HG03469 (cell line): ENCODE results near the gene PRR13.
"Not testable (repeated sequence)": the region's sequence is repeated elsewhere in the genome, so short reads cannot be mapped to it uniquely, and the experiment has no call there.

Experiments
- ATAC-seq: cut with Tn5 transposase; IDR thresholded peaks from one replicate; pipeline ENCODE4 v1.9.1; 2021; ENCODE audit warnings: mild to moderate bottlenecking, moderate library complexity, moderate number of reproducible peaks; ENCODE audit not compliant: unreplicated experiment

Gene PRR13

DNA sequence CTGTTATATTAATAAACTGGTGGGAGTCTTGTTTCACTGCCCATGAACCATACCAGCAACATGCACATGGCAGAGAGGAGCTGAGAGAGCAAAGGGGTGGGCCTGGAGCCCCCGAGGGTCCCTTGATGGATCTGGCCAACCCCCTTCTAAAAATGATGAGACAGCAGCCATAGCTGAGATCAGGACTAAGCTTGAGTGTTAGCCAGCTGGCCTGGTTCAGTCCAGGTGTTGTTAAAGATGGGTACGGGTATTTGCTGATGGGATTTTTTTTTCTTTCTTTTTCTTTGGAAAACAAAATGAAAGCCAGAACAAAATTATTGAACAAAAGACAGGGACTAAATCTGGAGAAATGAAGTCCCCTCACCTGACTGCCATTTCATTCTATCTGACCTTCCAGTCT, 26.3 kb downstream of the PRR13 start:
- ATAC-seq, result no peak

DNA sequence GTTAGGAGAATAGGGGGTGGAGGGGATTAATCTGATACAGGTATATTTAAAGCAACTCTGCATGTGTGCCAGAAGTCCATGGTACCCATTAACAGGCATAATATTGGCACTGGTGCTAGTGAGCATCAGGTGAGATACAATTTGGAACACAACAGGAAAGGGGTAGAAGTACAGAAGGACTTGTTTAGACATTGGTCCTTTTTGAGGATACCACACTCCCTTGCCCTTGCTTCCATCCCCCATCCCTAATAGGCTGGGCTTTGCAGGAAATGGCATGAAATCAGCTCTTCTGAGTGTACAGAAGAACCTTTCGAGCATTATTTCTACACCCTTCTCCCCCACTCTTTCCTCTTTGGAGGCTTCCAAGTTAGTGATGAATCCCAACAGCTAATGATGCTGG, 26.7 kb downstream of the PRR13 start:
- ATAC-seq, result no peak

DNA sequence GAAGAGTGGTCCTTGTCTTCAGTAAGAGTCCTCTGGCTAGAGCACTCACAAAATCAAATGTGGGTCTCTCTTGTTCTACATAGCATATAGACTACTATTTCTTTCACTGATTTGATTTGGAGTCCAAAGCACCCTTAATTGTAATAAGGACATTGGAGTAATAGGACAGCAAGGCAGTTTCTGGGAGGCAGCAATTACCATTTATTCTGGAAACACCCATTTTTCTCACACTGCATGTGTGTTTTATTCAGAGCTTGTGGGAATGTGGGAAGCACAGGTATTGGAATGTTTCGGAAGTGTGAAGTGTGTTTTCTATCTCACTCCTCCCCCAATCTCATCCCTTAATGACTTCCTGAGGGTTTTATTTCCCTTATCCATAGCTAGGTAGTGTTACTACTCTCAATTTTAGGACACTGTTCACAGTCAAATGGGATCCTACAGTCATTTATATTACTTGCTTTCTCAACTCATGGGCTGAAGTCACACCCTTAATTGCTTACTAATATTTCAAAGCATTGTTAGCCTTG, 30.6 kb downstream of the PRR13 start:
- no peak for ATAC-seq

DNA sequence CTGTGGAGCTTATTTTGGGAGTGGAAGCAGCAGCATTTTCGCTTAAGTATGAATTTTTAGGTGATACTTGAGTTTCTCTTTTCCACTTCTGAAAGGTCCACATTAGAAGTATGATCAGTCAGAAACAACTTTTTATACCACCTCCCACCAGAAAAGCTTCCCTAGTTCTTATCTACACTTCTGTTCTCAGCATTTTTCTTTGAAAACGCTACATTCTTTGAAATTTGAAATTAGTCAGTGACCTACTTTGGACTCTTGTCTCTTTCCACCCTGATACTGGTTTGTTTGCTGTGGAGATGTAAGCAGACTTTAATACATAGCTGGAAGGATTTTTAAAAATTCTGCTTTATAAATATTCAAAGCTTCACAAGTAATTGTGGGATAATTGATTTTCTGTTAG, 32.5 kb downstream of the PRR13 start:
- ATAC-seq, result no peak

DNA sequence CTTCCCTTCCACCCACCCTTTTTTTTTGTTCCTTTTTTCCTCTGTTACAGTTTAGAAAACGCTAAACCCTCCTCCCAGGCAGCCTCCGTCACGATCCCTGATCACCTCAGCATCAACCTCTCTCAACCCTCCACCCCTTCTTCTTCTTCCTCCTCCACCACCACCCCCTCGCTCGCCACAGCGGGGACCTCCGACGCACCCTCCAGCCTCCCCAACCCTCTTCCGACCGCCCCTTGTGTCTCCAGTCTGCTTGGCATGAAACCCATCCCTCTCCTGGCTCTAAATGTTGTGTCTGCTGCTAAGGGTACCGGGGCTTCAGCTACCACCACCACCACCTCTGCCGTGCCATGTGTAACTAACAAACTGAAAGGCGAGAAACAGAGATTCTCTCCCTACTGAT, 33.3 kb downstream of the PRR13 start:
- no peak for ATAC-seq

DNA sequence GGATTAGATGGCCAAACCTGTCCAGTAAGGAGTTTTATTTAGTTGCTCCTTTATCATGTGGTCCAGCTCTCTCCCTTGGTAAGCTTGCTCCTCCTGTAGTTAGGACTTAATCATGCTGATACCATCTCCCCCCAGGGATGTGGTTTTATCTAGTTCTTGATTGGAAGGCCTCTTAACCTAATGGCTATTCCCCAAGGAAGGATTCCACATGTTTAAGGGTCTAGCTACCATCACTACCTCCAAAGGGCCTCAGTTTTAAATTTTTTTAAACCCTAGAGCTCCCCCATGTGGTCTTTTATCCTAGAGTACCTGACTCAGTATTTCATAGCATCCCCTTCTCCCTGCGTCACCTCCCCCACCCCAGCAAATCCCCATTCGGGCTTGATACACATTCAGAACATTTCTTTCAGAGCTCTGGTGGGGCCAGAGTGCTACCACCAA, 35.3 kb downstream of the PRR13 start:
- ATAC-seq, result no peak

DNA sequence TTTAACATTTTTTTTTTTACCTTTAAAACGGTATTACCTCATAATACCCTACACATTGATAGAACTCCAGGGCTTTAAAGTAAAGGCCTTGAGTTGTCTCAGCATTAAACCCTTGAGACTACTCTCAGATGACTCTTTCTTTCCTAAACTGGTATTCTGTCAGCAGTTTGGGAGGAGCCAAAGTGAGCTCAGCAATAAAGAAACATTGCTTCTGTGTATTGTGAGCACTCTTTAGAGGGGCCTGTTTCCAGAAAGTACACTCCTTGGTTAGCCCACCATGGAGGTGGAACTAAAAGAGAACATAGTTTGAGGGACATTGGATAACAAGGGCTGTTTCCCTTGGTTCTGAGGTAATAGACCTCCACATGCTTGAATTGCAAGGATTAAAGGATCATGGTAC, 37.3 kb downstream of the PRR13 start:
- ATAC-seq, result no peak

DNA sequence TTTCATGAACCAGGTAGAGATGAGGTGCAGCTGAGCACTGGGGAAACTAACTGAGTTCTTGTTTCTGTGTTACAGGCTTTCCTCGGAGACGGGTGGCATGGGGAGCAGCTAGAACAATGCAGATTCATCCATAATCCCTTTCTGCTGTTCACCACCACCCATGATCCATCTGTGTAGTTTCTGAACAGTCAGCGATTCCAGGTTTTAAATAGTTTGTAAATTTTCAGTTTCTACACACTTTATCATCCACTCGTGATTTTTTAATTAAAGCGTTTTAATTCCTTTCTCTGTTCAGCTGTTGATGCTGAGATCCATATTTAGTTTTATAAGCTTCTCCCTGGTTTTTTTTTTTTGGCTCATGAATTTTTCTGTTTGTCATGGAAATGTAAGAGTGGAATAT, 37.8 kb downstream of the PRR13 start:
- ATAC-seq, result no peak

DNA sequence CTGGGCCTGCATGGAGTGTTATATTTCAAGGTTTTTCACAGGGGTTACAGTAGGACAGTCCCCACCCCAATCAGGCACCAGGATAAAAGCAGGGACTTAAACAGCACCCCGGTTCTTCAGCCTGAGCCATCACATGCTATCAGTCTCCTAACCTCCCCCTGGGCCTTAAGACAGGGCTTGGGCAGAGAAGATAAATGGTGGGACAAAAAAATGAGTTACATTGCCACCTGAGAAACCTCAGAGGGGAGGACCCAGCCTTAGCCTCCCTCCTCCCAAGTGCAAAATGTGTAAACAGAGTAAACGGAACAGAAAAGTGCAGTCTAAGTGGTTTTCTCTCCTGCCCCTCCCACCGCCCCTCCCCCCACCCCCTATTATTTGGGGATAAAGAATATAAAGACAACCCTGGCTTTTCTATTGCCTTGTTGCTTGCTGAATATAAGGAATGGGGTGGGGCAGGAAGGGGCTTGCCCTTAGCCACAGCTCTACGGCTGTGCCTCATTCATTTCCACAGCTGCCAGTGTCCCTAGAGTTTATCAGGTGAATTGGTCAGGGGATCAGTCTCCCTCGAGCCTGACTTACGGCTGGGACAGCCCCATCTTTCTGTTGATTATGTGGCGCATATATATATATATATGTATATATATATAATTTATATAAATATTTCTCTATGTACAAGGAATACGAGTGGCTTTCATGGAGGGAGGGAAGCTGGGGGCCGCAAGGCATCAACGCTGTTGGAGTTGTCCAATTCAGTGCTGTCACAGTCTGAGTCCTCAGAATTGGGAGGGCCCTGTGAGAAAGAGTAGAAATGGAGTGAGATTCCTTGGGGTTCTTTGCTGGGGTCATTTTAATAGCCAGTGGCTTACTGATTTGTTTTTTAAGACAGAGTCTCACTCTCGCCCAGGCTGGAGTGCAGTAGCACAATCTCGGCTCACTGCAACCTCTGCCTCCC, 39.2 kb downstream of the PRR13 start:
- ATAC-seq, result no peak

DNA sequence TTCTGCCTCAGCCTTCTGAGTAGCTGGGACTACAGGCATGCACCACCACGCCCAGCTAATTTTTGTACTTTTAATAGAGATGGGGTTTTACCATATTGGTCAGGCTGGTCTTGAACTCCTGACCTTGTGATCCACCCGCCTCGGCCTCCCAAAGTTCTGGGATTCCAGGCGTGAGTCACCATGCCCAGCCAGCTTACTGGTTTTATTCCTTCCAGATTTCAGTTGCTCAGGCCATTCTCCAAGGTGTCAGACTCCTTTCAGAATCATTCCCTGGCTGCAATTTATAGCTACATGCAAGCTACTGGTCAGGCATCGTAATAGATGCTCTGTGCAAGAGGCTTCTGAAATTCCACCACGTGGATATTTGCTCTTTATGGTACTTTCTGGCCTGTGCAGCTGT, 39.9 kb downstream of the PRR13 start:
- not testable (repeated sequence) for ATAC-seq

DNA sequence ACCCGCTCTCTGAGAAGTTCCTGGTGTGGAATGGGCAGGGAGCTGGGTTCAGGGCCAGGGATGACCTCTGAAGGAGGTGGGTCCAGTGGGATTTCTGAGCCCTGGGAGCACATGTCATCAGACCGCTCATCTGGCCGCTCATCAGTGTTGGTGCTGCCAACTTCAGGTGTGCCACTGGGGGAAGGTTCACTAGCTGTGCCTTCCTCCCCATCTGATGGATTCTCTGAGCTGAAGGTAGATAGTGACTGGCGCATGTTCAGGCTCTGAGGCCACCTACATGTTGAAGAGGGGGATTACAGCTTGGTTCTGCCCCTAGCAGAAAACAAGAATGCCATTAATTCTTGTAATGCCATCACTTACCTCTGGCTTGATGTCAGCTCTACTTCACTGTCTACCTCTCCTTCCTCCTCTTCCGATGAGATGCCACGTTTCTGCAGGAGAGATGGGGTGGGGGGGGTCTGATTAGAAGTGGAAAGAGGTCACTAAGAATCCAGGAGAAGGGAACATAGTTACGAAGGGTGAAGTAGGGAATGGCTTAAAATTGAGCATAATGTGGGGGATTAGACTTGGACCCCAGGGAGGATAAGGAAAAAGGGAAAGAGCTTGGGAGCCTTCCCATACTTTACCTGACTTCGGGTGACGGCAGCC, 40.5 kb downstream of the PRR13 start:
- ATAC-seq, result no peak

DNA sequence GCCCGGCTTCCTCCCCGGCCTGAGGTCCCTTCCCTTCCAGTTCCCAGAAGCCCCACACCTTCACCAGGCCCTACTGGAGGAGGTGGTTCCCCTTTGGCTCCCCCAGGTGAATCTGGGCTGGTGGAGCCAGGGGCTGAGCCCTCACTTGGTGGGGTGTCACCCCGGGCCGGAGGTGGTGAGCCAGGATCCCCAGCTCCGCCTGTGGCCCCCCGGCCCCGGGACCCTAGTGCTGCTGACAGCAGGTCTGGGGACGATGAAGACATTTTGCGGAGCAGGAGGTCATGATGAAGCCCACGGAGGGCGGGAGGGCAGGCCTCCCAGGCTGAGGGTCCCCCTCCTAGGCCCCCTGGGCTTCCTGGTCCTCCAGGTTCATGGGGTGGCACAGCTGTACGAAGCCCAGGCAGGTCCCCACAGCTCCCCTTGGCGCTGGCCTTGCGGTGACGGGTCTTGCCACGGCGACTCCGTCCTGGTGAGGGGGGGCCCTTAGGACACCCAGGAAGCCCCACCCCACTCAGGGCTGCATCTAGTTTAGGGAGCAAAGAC, 41.2 kb downstream of the PRR13 start:
- no peak for ATAC-seq

DNA sequence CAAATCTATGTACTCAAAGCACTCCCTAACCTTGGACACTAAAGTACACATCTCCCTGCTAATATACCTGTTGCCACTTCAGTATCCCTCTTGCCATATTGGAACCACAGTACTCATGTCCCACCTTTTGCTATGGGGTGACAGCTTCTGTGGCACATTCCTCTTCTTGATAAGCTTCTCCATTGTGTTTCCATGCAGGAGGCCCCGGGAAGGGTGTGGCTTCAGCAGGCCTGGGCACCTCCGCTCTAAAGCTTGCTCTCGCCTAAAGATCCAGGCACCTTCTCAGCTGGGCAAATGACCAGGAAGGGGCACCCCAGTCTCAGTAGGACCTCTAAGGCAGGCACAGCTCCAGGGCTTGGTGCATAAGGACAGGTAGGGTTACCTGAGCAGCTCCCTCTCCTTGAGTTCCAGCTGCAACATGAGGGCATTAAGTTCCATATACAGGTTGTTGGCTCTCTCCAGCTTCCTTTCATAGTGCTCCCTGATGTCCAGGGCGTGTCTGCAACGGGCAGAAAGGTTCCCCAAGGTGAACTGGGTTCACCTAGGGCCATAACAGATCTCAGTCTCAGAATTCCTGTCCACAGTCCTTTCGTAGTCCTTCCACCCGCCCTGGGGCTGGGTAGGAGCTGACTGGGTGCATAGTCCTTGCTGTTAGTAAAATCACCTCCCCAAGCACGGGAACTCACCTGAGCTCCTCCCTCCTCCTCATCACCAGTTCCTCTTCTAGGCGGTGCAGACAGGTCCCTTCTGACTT, 41.9 kb downstream of the PRR13 start:
- no peak for ATAC-seq

DNA sequence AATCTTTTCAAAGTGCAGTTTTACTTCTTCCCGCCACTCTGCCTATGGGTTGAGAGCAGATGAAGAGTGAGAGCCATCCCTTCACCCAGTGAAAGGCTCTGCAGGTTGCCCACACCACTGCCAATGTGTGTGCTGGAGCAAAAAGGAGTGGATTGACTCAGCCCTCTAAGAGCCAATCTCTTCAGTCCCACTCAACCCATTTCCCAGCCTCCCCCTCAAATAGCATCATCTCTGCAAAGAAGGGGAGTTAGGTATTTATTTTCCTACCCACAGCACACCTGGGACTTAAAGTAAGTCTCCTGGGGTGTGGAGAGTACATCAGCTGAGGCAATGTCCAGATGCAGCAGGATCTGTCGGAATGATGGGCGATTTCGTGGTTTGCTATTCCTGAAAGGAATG, 42.4 kb downstream of the PRR13 start:
- no peak for ATAC-seq

DNA sequence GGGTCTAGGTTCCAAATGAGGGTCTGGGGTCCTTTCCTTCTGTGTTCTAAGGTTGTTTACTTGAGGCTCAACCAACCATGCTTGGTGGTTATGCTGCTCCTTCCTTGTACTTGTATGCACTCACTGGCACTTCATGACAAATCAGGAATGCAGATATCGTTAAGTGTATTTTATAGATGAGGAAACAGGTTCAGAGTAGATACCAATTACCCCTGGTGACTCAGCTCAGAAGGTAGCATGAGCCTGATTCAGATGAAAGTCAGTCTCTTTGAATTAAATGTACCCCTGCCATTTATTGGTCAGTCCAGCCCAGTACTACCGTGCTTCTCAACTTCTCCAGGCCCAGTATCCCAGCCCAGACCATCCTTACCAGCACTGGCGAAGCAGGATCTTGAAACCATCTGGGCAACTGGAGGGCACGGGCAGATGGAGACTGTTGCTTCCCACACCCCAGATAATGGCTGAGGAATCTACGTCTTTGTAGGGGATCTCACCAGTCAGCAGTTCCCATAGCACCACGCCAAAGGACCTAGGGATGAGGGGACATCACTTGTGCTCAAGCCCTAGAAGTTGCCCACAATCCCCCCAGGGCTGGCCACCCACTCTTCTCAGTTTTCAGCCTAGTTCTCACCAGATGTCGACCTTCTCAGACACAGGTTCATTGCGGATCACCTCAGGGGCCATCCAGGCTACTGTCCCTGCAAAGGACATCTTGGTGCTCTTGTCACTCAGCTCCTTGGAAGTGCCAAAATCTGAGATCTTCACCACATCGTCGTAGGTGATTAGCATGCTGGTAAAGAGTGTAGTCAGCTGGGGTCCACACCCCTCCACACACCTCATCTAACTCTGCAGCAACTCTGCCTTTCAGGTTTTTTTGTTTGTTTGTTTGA, 43.4 kb downstream of the PRR13 start:
- ATAC-seq, result no peak

DNA sequence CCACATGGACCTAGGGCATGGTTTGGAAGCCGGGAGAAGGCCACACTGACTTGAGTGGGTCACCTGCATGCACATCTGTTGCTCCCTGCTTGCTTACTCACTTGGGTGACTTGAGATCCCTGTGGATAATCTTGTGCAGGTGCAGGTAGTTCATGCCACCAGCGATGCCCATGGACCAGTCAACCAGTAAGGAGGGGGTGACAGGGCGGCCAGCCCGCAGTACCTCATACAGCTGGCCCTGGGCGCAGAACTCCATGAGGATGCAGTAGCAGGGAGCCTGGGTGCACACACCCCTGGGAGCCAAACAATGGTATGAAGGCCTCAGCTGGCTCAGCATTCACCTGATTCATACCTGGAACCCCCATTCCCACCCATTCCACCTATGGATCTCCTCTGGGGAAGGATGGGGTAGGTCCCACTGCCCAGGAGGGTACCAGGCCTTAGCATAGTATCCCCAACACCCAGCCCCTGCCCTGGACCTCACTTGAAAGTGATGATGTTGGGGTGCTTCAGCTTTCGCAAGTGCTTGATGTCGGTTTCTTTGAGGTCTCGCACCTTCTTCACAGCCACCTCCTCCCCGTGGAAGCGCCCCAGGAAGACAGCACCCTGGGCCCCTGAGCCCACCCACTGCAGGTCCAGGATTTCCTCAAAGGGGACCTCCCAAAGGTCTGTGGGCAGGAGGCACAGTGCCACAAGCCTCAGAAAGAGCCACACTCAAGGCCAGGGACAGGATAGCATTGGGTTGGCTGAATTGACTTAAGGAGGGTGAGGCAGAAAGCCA, 44.6 kb downstream of the PRR13 start:
- no peak for ATAC-seq

DNA sequence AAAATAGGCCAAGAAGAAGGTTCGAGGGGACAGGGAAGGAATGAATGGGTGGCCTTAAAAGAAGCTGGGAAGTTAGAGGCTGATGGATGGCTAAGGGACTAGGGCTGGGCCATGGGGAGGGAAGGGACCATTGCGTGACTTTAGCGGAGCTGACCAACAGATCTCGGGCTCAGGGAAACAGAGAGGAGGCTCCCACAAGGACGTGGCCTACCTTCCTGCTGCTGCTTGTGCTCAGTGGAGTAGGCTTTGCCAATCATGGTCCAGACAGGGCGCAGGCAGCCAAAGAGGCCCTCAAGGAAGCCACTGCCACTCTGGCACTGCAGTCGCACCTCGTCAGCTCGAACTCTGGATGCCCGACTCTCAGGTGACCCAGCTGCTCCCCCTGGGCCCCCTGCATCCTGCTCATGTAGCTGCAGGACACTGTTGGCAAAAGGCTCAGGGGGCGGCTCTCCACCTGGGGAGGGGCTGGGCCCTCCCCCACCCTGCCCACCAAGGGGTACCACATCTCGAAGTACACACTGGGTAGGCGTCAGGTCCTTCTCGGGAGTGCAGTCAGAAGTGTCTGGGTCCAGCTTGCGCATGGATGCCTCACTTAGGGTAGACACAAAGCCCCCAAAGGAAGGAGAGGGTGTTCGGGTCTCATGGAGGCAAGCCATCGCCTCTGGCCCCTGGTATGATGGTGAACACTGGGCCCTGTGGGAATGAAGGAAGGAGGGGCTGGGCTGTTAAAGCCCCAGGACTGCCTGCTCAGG, 45.4 kb downstream of the PRR13 start:
- ATAC-seq, result no peak

DNA sequence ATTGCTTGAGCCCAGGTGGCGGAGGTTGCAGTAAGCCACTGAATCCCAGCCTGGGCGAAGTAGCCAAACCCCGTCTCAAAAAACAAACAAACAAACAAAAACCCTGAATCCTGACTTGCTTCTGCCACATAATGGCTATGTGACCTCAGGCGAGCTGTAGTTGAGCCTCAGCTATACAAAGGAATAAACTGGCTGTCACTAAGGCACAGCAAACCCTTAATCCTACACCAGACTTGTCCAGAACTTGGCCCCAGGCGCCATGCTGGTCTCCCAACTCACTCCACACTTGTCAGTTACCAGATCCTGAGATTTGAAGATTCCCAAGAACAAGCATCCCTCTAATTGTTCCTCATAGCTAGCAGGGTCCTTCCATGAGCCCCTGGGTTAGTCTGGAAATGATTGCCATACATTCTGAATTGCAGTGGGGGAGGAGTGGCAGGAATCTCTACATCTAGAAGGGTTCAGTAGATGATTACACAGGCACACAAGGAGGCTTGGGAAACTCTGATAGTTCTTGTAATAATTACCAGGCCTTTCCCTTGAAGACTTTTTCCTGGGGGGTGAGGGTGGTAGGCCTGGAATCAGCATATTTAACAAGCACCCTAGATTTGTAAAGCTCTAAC, 47.8 kb downstream of the PRR13 start:
- ATAC-seq, result no peak
